Activated naive CD4-positive, alpha-beta T cell (primary cell): Measurements from ENCODE around the gene ARHGEF1.

Experiments
- DNase-seq, 4 experiments: peaks; one replicate each; lab custom pipeline; 2025; lab: John Stamatoyannopoulos, UW

Gene ARHGEF1

GRCh38 chr19:41883821-41884733 lies 1.1 kb downstream of the ARHGEF1 start:
- peak; percentile 57 to 79 (median 69) for DNase-seq

- DNase-seq: peak in 2 of 4 experiments; percentile 64 to 74
Measured at GRCh38 chr19:41886761-41887710, 4.1 kb downstream of the ARHGEF1 start.

GRCh38 chr19:41887711-41888382 lies 4.9 kb downstream of the ARHGEF1 start:
- peak; percentile 49 to 83 (median 71) for DNase-seq

DNA sequence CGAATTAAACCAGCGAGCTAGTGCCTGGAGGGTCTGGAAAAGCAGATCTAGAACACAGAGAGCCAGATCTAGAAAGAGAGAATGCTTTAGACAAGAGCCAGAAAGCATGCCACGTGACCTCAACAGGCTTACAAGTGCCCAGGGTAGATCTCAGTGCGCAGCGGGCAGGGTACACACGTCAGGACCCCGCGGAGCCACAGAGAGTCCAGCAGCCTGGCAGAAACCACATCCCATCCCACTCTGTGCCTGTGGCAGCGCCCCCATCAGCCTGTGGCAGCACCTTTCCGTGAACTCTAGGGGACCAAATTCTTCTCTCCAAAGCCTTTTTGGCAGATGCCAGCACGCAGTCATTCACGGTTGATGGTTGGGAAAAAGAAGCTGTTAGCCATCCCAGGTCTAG lies 5.9 kb downstream of the ARHGEF1 start:
- no peak for DNase-seq

DNA sequence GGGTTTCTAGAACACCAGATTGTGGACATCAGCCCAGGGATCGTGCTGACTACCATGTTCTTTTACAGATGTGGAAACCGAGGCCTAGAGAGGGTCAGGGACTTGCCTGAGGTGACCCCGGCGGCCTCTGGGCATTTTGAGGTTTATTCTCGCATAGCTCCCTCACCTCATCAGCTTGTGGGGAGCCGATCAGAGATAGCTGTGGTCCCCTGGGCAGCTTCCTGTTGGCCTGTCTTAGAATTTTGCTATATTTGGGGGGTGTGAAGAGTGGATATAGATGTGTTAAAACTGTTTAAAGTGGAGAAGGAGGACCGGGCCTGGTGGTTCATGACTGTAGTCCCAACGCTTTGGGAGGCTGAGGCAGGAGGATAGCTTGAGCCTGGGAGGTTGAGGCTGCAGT lies 6.9 kb downstream of the ARHGEF1 start:
- DNase-seq: no peak

GRCh38 chr19:41890936-41891335 lies 8.0 kb downstream of the ARHGEF1 start:
- DNase-seq: no peak

DNA sequence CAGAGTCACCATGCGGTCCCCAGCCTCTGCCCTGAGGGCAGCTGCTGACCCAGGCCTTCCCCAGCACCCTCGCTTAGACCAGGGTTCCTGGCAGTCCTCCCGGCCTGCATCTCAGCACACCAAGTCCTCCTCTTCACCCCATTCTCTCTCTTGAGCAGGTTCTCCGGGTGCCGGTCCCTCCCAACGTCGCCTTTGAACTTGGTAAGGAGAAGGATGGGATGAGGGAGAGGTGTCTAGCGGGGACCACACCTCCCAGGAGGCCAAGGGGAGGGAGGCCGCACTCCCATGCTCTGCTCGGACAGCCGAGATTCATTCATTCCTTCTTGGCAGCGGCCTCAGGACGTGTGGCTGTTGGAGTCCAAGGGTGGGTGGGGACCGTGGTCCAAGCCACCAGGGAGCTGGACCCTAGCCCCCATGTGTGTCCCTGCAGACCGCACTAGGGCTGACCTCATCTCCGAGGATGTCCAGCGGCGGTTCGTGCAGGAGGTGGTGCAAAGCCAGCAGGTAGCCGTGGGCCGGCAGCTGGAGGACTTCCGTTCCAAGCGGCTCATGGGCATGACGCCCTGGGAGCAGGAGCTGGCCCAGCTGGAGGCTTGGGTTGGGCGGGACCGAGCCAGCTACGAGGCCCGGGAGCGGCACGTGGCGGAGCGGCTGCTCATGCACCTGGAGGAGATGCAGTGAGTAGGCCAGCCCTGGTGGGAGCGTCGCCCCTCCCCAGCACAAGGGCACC lies 9.4 kb downstream of the ARHGEF1 start:
- no peak for DNase-seq

DNA sequence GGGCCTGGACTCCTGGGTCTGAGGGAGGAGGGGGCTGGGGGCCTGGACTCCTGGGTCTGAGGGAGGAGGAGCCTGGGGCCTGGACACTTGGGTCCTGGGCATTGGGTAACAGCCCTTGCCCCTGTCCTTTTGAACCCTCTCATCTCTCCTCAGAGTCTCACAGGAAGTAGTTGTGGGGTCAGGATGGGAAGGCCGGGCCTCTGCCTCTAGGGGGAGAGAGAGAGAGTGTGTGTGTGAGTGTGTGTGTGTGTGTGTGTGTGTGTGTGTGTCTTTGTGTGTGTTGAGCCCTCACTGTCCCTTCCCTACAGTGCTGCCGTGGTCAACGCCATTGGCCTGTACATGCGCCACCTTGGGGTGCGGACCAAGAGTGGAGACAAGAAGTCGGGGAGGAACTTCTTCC lies 10.9 kb downstream of the ARHGEF1 start:
- peak in 1 of 4 experiments; percentile 38 for DNase-seq

GRCh38 chr19:41894350-41894749 lies 11.4 kb downstream of the ARHGEF1 start:
- no peak for DNase-seq

DNA sequence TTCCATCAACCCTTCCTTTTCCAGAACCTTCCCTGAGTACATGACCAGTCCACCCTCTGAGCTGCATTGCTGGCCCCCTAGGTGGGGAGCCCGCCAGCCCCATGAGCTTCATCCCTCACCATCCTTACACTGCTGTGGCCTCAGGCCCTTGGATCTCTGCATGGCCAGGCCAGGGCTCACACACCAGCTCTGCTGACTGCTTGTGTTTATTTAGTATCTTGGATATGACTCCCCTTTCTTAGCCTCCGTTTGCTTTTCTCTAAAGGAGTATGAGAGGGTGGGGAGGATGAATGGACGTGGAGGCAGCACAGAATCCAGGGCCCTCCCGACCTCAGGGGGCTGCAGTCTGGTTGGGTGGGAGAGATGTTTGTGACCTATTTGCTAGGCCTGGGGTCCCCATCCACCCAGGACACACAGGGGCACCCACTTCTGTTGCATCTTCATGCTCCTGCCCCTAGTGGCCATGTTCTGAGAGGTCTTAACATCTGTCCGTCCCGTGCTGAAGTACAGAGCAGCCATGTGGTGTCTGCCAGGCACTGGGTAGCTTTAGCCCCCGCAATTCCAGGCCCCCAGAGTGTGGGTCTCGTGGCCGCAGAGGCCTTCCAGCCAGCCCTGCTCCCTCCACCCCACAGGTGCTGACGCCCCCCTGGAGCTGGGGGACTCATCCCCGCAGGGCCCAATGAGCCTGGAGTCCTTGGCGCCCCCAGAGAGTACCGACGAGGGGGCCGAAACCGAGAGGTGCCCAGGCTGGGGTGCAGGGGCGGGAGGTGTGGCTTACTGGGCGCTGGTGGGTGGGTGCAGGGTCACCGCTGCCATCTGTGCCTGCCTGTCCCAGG lies 13.0 kb downstream of the ARHGEF1 start:
- no peak for DNase-seq

- no peak for DNase-seq
Measured at GRCh38 chr19:41896581-41896942, 13.6 kb downstream of the ARHGEF1 start.

- no peak for DNase-seq
Measured at GRCh38 chr19:41897181-41897580, 14.2 kb downstream of the ARHGEF1 start.

GRCh38 chr19:41897820-41898219 lies 14.8 kb downstream of the ARHGEF1 start:
- DNase-seq: no peak

DNA sequence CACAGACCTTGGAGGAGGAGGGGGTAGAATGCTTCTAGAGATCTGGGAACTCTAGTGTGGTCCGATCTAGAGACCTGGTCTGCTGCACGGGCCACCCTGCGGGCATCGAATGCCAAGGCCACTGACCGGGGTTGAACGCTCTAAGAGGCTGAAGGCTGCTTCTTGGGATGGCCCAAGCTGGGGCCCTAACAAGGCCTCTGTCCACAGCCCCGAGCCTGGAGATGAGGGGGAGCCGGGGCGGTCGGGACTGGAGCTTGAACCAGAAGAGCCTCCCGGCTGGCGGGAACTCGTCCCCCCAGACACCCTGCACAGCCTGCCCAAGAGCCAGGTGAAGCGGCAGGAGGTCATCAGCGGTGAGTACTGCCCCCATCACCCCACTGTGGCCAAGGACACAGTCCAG lies 15.3 kb downstream of the ARHGEF1 start:
- no peak for DNase-seq

DNA sequence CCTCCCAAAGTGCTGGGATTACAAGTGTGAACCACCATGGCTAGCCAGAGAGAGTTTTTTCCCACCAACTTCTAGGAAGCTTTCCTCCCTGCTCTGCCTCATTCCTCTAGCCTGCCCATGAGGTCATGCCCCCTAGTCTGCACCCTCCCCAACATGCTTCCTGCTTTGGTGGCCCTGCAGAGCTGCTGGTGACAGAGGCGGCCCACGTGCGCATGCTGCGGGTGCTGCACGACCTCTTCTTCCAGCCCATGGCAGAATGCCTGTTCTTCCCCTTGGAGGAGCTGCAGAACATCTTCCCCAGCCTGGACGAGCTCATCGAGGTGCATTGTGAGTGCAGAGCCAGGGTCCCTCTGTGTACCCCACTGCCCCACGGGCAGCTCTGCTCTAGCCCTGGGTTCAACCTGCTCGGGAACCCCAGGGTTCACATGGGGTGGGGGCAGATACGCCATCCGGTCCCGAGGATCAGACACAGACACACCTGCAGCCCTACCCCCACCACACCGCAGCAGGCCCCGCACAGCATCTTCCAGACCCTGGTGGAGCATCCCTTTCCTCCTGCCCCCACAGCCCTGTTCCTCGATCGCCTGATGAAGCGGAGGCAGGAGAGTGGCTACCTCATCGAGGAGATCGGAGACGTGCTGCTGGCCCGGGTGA lies 18.9 kb downstream of the ARHGEF1 start:
- DNase-seq: no peak

GRCh38 chr19:41902594-41902993 lies 19.6 kb downstream of the ARHGEF1 start:
- no peak for DNase-seq

GRCh38 chr19:41903193-41903953 lies 20.4 kb downstream of the ARHGEF1 start:
- DNase-seq: no peak

DNA sequence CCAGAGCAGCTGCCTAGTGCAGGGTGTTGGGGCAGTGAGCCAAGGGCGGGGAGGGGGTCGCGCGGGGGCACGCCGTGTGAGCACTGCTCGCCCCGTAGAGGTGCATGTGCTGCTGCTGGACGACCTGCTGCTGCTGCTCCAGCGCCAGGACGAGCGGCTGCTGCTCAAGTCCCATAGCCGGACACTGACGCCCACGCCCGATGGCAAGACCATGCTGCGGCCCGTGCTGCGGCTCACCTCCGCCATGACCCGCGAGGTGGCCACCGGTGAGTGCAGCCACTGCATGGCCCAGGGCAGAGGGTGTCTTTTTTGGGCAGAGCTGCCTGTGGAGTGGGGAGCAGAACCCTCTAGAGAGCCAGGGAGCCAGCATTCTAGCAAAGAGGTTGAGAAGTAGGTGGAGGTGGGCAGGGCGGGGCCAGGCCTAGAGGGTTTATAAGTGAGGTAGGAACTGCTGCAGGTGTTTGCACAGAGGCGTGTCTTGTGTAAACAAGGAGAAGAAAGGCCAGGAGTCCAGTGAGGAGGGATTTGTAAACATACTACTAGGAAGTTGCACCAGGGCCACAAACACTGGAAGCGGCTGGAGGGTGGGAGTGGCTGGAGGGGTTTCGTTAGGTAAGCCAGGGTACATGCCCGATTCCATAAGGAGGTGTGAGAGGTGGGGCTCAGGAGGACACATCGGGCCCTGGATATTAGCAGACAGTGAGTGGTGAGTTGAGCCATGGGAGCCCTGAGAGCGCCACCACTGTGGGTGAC lies 21.3 kb downstream of the ARHGEF1 start:
- DNase-seq: no peak
